Mononuclear cell (primary cell): Measurements from ENCODE around the gene GPR141. TPM values are rescaled to one million over a fixed set of nuclear protein-coding genes. Genes with fewer than 3 reads are reported as not detected.

ENCODE experiments used
- H3K27me3 ChIP-seq: 2 replicates; pipeline ENCODE4 v1.6.0; 2011; ENCODE audit warnings: low read length, control low read depth; ENCODE audit not compliant: insufficient read depth
- H3K4me1 ChIP-seq: 2 replicates; pipeline ENCODE4 v1.5.1; 2011; ENCODE audit warnings: mild to moderate bottlenecking, low read length, control low read depth; ENCODE audit not compliant: insufficient read depth
- H3K4me3 ChIP-seq: 2 replicates; pipeline ENCODE4 v1.5.1; 2011; ENCODE audit warnings: mild to moderate bottlenecking, low read length, moderate library complexity
- H3K9me3 ChIP-seq: 2 replicates; pipeline ENCODE4 v1.5.1; 2011; ENCODE audit warnings: low read depth, mild to moderate bottlenecking, control low read depth, low read length
- total RNA-seq: library from RNA; depleted of rRNA; stranded (reverse); fragments of >200 nt; gene quantifications from one replicate; pipeline ENCODE4 v1.2.3, GENCODE V29; 2012

GPR141 gene
- total RNA-seq = 3.8 TPM

- peaks cover 7% of the 10 kb centered on the region for H3K27me3 ChIP-seq
- H3K4me1 ChIP-seq = peaks cover 50% of the 10 kb centered on the region
- no peaks in the 10 kb centered on the region for H3K9me3 ChIP-seq
- H3K4me3 ChIP-seq = peak within 1 kb of the TSS; percentile 26
These were observed at the start of gene GPR141 for GRCh38 chr7:37683246-37684120. Gene GPR141, plus strand, starts transcription at chr7:37683766. Its CDS starts 56,628 bp downstream, at chr7:37740394.

- Histone ChIP-seq H3K27me3 (no peaks in the 10 kb centered on the region), H3K4me1 (no peaks in the 10 kb centered on the region), H3K9me3 (peaks cover 14% of the 10 kb centered on the region), H3K4me3 (no peak overlapping the region)
These were observed 48.2 kb upstream of the GPR141 start for GRCh38 chr7:37635346-37635745.

GRCh38 chr7:37642028-37642540 is 41.5 kb upstream of the GPR141 start:
- peaks cover 15% of the 10 kb centered on the region for H3K4me1 ChIP-seq
- H3K9me3 ChIP-seq = peaks cover 4% of the 10 kb centered on the region
- H3K27me3 ChIP-seq = no peaks in the 10 kb centered on the region
- H3K4me3 ChIP-seq = no peak overlapping the region

GRCh38 chr7:37643876-37644275 is 39.7 kb upstream of the GPR141 start:
- Histone ChIP-seq H3K4me1 (peaks cover 15% of the 10 kb centered on the region), H3K4me3 (no peak overlapping the region), H3K27me3 (no peaks in the 10 kb centered on the region), H3K9me3 (no peaks in the 10 kb centered on the region)

GRCh38 chr7:37645282-37646050 is 38.1 kb upstream of the GPR141 start:
- Histone ChIP-seq H3K9me3 (no peaks in the 10 kb centered on the region), H3K4me3 (peak overlapping the region; percentile 20)

GRCh38 chr7:37656913-37657530 is 26.5 kb upstream of the GPR141 start:
- no peak overlapping the region for H3K4me3 ChIP-seq
- peaks cover 20% of the 10 kb centered on the region for H3K4me1 ChIP-seq
- H3K27me3 ChIP-seq = no peaks in the 10 kb centered on the region
- H3K9me3 ChIP-seq = no peaks in the 10 kb centered on the region

More at GRCh38 chr7:37645282-37646050, 38.1 kb upstream of the GPR141 start:
- H3K27me3 ChIP-seq = no peaks in the 10 kb centered on the region
- H3K4me1 ChIP-seq = peaks cover 15% of the 10 kb centered on the region

- Histone ChIP-seq H3K4me3 (no peak overlapping the region), H3K27me3 (no peaks in the 10 kb centered on the region), H3K4me1 (peaks cover 20% of the 10 kb centered on the region), H3K9me3 (no peaks in the 10 kb centered on the region)
These were observed 25.8 kb upstream of the GPR141 start for GRCh38 chr7:37657816-37658215.

- no peaks in the 10 kb centered on the region for H3K27me3 ChIP-seq
- H3K9me3 ChIP-seq = no peaks in the 10 kb centered on the region
- no peak overlapping the region for H3K4me3 ChIP-seq
- peaks cover 36% of the 10 kb centered on the region for H3K4me1 ChIP-seq
These were observed 23.5 kb upstream of the GPR141 start for GRCh38 chr7:37659971-37660565.

GRCh38 chr7:37660614-37661013 is 23.0 kb upstream of the GPR141 start:
- Histone ChIP-seq H3K4me3 (no peak overlapping the region), H3K27me3 (peaks cover 1% of the 10 kb centered on the region), H3K4me1 (peaks cover 42% of the 10 kb centered on the region), H3K9me3 (no peaks in the 10 kb centered on the region)

- H3K4me3 ChIP-seq = no peak overlapping the region
- peaks cover 3% of the 10 kb centered on the region for H3K27me3 ChIP-seq
- H3K4me1 ChIP-seq = peaks cover 41% of the 10 kb centered on the region
- H3K9me3 ChIP-seq = no peaks in the 10 kb centered on the region
These were observed 19.9 kb upstream of the GPR141 start for GRCh38 chr7:37663693-37664092.

GRCh38 chr7:37665352-37666022 is 18.1 kb upstream of the GPR141 start:
- peaks cover 3% of the 10 kb centered on the region for H3K27me3 ChIP-seq
- H3K9me3 ChIP-seq = no peaks in the 10 kb centered on the region
- no peak overlapping the region for H3K4me3 ChIP-seq
- peaks cover 53% of the 10 kb centered on the region for H3K4me1 ChIP-seq

GRCh38 chr7:37666026-37666799 is 17.4 kb upstream of the GPR141 start:
- Histone ChIP-seq H3K4me1 (peaks cover 58% of the 10 kb centered on the region), H3K27me3 (peaks cover 3% of the 10 kb centered on the region), H3K4me3 (no peak overlapping the region), H3K9me3 (no peaks in the 10 kb centered on the region)

- peaks cover 78% of the 10 kb centered on the region for H3K4me1 ChIP-seq
These were observed 13.7 kb upstream of the GPR141 start for GRCh38 chr7:37669818-37670217.

More at GRCh38 chr7:37669818-37670217, 13.7 kb upstream of the GPR141 start:
- no peaks in the 10 kb centered on the region for H3K9me3 ChIP-seq
- H3K27me3 ChIP-seq = peaks cover 3% of the 10 kb centered on the region
- no peak overlapping the region for H3K4me3 ChIP-seq
